Coronary artery (tissue), 2 donors: Measurements from ENCODE around the gene BACE1.

Experiments
- DNase-seq: peaks from one replicate; pipeline ENCODE4 v3.0.0-alpha.2; 2017; ENCODE audit warnings: low spot score
- H3K27ac ChIP-seq, 2 donors: fragments of 200-600 bp; sonication (generic); one replicate each; pipeline ENCODE4 v1.5.1; 2016 to 2019
- H3K4me3 ChIP-seq: fragments of 200-600 bp; sonication (generic); 2 replicates; pipeline ENCODE4 v1.5.1; 2016; ENCODE audit warnings: mild to moderate bottlenecking, moderate library complexity
- CTCF ChIP-seq: fragments of 200-600 bp; sonication (generic); IDR thresholded peaks from one replicate; pipeline ENCODE4 v1.5.1; 2019; ENCODE audit warnings: antibody characterized with exemption

BACE1 gene

GRCh38 chr11:117305145-117305544 lies 10.9 kb downstream of the BACE1 start:
- DNase-seq, result no peak
- Histone ChIP-seq H3K27ac (no peak overlapping the region), H3K4me3 (no peak overlapping the region)
- no peak for TF ChIP-seq CTCF

GRCh38 chr11:117303646-117304315 lies 12.3 kb downstream of the BACE1 start:
- no peak for TF ChIP-seq CTCF
- no peak overlapping the region for H3K27ac ChIP-seq
- H3K4me3 ChIP-seq, result no peak overlapping the region
- DNase-seq, result no peak

- no peak for DNase-seq
- no peak for TF ChIP-seq CTCF
- H3K4me3 ChIP-seq, result no peak overlapping the region
- H3K27ac ChIP-seq, result no peak overlapping the region
Measured at GRCh38 chr11:117303101-117303500, 13.0 kb downstream of the BACE1 start.

DNA sequence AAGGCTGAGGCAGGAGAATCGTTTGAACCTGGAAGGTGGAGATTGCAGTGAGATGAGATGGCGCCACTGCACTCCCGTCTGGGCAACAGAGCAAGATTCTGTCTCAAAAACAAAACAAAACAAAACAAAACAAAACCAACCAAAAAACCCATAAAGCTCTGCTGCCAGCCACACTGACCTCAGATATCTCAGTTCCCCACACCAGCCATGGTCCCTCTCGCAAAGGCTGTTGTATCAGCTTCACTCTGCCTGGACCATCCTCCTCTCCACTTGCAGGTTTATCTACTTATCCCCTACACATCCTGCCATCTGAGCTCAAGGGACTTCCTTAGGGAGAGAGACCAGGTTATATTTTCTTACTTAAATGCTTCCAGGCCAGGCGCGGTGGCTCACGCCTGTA lies 13.8 kb downstream of the BACE1 start:
- TF ChIP-seq CTCF, result no peak
- Histone ChIP-seq H3K27ac (no peak overlapping the region), H3K4me3 (no peak overlapping the region)
- DNase-seq, result no peak

GRCh38 chr11:117300773-117301172 lies 15.3 kb downstream of the BACE1 start:
- Histone ChIP-seq H3K4me3 (peak overlapping the region; percentile 63), H3K27ac (no peak overlapping the region)
- no peak for DNase-seq
- no peak for TF ChIP-seq CTCF

DNA sequence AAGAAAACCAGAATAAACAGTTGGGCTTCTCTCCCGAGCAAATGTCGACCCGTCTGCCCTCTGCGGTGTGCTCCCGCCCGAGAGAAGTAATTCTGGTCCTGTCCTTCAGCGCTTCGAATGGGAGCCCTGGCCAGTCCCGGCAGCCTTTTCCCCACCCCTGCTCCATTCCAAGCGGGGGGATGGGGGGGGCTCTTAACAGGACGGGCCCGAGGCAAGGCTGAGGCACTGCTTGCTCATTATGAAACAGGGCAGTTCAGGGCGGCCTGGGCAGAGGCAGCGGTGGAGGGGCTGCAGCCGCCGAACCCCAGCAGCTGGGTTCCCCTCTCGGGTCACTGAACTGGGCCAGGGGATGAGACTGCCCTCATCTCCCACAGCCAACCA lies 15.8 kb downstream of the BACE1 start:
- DNase-seq, result no peak
- no peak for TF ChIP-seq CTCF
- Histone ChIP-seq H3K27ac (peak overlapping the region in 1 of 2 donors; percentile 35), H3K4me3 (peak overlapping the region; percentile 63)

DNA sequence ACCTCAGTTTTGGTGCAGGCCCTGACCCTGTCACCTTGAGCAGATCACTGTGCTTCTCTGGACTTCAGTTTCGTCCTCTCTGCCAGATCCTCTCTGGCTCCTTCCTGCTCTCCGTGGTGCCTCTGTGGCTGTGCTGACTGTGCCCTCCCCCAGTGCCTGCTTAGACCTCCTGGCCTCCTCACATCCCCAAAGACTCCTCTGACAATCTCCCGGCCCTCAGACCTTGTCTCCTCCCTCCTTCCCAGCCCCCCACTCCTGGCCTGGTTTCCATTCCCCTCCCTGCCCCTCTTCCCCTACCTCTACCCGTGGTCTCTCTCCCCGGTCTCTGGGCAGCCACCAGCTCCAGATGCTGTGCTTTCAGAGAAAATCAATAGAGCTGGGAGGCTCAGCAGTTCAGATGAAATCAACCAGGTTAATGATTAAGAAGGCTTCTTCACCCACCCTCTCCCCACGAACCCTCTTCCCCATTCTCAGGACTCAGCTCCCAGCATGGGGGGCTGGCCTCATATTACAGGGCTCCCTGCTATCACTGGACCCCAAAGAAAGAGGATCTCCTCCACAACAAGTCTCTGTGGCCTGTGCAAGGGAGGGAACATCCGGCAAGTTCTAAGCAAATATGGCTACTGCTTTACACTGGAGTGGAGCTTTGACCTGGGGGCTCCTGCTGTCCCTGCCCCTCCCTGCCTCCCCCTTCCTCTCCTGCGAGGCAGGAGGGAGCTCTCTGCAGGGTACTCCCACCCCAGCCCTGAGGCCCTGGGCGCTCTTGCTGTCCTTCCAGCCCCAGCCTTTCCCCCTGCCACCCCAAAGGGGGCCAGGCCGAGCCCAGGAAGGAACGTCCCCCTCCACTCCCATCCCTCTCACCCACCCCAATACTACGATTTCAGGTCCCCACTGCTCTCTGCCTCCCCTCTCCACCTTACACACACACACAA lies 16.4 kb downstream of the BACE1 start:
- H3K27ac ChIP-seq, result no peak overlapping the region
- TF ChIP-seq CTCF, result no peak
- peak overlapping the region; percentile 63 for H3K4me3 ChIP-seq
- DNase-seq, result no peak
